Activated CD4-positive, alpha-beta T cell treated with anti-CD3 and anti-CD28 coated beads for 48 hours (primary cell): ENCODE results near the gene IGF1R.
A peak's percentile ranks its signal among the peaks of the same experiment; 100 is the strongest.

Experiments
- DNase-seq: peaks from one replicate; pipeline ENCODE4 v3.0.0-alpha.2; 2020

Gene IGF1R

GRCh38 chr15:98870788-98871187, 222.4 kb downstream of the IGF1R start:
- DNase-seq, result no peak

GRCh38 chr15:98872774-98873173, 224.4 kb downstream of the IGF1R start:
- no peak for DNase-seq

GRCh38 chr15:98873441-98874218, 225.3 kb downstream of the IGF1R start:
- no peak for DNase-seq

- no peak for DNase-seq
Observed at GRCh38 chr15:98874370-98874769, 226.0 kb downstream of the IGF1R start.

- no peak for DNase-seq
Observed at GRCh38 chr15:98874773-98875172, 226.4 kb downstream of the IGF1R start.

- no peak for DNase-seq
Observed at GRCh38 chr15:98875309-98875708, 227.0 kb downstream of the IGF1R start.

GRCh38 chr15:98876451-98877369, 228.4 kb downstream of the IGF1R start:
- DNase-seq, result no peak

- DNase-seq, result no peak
Observed at GRCh38 chr15:98878172-98878571, 229.8 kb downstream of the IGF1R start.

- no peak for DNase-seq
Observed at GRCh38 chr15:98878862-98879261, 230.5 kb downstream of the IGF1R start.

GRCh38 chr15:98881526-98882520, 233.5 kb downstream of the IGF1R start:
- peak; percentile 16 for DNase-seq

GRCh38 chr15:98883478-98883877, 235.1 kb downstream of the IGF1R start:
- no peak for DNase-seq

- no peak for DNase-seq
Observed at GRCh38 chr15:98884894-98885293, 236.6 kb downstream of the IGF1R start.

- DNase-seq, result no peak
Observed at GRCh38 chr15:98887976-98888375, 239.6 kb downstream of the IGF1R start.

GRCh38 chr15:98888820-98889479, 240.6 kb downstream of the IGF1R start:
- DNase-seq, result no peak

GRCh38 chr15:98889930-98890695, 241.8 kb downstream of the IGF1R start:
- no peak for DNase-seq

- no peak for DNase-seq
Observed at GRCh38 chr15:98891301-98891700, 243.0 kb downstream of the IGF1R start.

- DNase-seq, result no peak
Observed at GRCh38 chr15:98893401-98893800, 245.1 kb downstream of the IGF1R start.

GRCh38 chr15:98894312-98894711, 246.0 kb downstream of the IGF1R start:
- no peak for DNase-seq

GRCh38 chr15:98896002-98896721, 247.8 kb downstream of the IGF1R start:
- no peak for DNase-seq
